NCI-H2196 treated with DMSO at 0.1 percent for 48 hours (cell line): Measurements from ENCODE around the gene HNRNPCL4.
"Not testable (repeated sequence)": the region's sequence is repeated elsewhere in the genome, so short reads cannot be mapped to it uniquely, and the experiment has no call there.

Source experiments
- DNase-seq: peaks from one replicate; lab custom pipeline; 2025; ENCODE audit not compliant: unreplicated experiment; lab: John Stamatoyannopoulos, UW

The HNRNPCL4 gene

GRCh38 chr1:13165531-13165930, at the start of gene HNRNPCL4:
Gene HNRNPCL4 (minus strand): TSS chr1:13165631. CDS start chr1:13165467, 164 bp downstream.
- not testable (repeated sequence) for DNase-seq

DNA sequence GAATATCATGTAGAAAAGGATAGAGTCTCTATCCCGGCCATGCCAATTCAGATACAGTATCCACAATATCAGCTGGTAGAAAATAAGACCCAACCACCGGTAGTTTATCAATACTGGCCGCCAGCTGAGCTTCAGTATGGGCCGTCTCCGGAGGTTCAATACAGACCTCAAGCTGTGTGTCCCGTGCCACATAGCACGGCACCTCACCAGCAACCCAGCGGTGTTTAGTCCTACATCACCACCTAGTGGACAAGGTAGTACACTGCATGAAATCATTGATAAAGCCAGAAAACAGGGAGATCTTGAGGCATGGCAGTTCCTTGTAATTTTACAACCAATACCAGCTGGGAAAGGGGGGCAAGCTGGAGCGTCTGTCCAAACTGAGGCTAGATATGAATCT, 43.3 kb upstream of the HNRNPCL4 start:
- not testable (repeated sequence) for DNase-seq

- not testable (repeated sequence) for DNase-seq
Measured at GRCh38 chr1:13201309-13201708, 35.9 kb upstream of the HNRNPCL4 start, which contains the start of gene PRAMEF13. Gene PRAMEF13 (minus strand): TSS chr1:13201409. CDS start chr1:13199589, 1,820 bp downstream.

DNA sequence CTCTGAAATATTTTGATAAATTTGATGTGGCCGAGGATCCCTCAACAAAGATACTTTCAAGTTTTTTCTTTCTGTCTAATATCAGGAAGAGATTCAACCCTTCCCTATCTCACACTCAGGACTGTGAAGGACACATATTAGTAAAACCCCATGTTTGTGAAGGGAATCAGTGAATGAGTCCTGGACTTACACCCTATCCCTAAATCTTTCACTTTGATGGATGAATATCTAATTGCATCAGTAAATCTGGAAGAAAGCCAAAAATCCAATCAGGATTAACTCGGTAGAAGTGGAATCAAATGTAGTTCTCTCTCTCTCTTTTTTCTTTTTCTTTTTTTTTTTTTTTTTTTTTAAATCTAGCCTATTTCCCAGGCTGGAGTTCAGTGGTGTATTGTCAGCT, 6.1 kb upstream of the HNRNPCL4 start, which contains the start of gene PRAMEF9:
PRAMEF9 (plus strand) TSS at position 301 of the 400 bp plus-strand sequence. CDS start 3,433 bp downstream, outside the sequence.
- DNase-seq = not testable (repeated sequence)

- not testable (repeated sequence) for DNase-seq
Measured at GRCh38 chr1:13155909-13156308, 9.5 kb downstream of the HNRNPCL4 start, which contains the start of gene PRAMEF26. Gene PRAMEF26 (minus strand): TSS chr1:13156009. CDS start chr1:13153095, 2,914 bp downstream.

- not testable (repeated sequence) for DNase-seq
Measured at GRCh38 chr1:13116754-13117153, 48.7 kb downstream of the HNRNPCL4 start, which contains the start of gene HNRNPCL2. Gene HNRNPCL2 (minus strand): TSS chr1:13116854. CDS start chr1:13116400, 454 bp downstream.
